ENCODE results near the gene CPD. TPM values are rescaled to one million over a fixed set of nuclear protein-coding genes. Genes with fewer than 3 reads are reported as not detected.
"Not testable (repeated sequence)": the region's sequence is repeated elsewhere in the genome, so short reads cannot be mapped to it uniquely, and the experiment has no call there.

Gene CPD
- total RNA-seq, 2 experiments from 2014 or later = 19.9 to 20.6 TPM

DNA sequence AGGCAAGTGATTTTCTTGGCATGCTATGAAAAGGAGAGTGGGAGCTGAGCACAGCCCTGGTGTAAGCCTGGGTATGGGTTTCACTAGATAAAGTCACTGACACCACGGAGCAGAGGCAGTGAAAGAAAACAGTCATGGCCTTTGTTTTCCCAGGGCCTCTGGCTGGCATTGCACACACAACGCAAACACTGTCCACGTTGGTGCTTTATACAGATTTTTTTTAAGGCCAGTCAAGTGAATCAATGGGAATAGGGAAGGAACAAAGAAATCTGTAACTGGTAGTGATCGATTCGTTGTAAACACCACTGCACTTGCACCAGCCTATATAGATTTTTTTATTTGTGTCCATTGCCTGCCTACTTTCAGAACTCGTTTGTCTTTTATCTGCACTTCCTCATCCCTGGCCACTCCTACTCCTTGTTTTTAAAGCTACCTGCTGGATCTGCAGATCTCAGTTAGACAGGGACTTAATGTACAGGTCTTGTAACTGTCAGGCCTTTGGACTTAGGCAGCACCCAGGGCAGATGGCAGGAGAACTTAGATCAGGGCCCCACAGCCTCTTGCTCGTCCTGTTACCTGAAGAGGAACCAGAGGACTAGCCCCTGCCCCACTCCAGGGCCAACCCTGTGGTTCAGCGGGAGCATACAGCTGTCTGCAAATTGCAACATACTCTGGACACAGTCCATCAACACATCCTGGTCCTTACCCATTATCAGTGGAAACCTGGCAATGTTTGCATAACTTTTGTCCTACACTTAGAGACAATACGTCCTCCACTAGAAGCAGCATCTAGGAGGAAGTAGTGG, 34.2 kb upstream of the CPD start:
- H3K36me3 Mint-ChIP-seq (ENCODE audit: low read depth) = no peaks in the 10 kb centered on the region
- peaks cover 1% of the 10 kb centered on the region for H3K27me3 Mint-ChIP-seq
- H3K9me3 Mint-ChIP-seq = no peaks in the 10 kb centered on the region
- ChIA-PET CTCF (interaction anchor here (0.7 kb wide), 1 partner anchor 36 kb away, joined by 3 read pairs; no protein-coding TSS in a partner anchor), POLR2A (interaction anchor here (0.6 kb wide), 2 partner anchors 46 to 182 kb away, joined by 3 read pairs; no protein-coding TSS in a partner anchor)
- no peak overlapping the region for H3K4me3 Mint-ChIP-seq
- H3K27ac Mint-ChIP-seq = no peak overlapping the region
- DNase-seq = no peak
- H3K4me1 Mint-ChIP-seq = peaks cover 7% of the 10 kb centered on the region

DNA sequence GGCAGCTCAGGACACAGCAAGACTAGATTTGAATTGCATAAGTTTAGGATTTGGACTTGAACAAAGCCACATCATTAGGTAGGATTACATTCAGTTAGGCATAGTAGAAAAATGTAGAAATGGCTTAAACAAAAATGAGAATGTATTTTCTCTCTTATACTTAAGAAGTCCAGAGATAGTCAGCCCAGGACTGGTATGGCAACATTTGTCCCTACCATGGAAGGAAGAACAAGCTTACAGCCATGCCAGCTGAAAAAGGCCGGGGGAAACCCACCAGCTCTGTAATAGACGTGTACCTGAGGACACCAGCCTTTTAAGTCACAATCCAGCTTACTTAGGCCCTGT, 33.7 kb upstream of the CPD start:
- DNase-seq = no peak

GRCh38 chr17:30345527-30346075, 33.1 kb upstream of the CPD start:
- Mint-ChIP-seq H3K27ac (no peak overlapping the region), H3K4me3 (no peak overlapping the region), H3K9me3 (no peaks in the 10 kb centered on the region), H3K36me3 (ENCODE audit: low read depth) (no peaks in the 10 kb centered on the region), H3K4me1 (no peaks in the 10 kb centered on the region), H3K27me3 (peaks cover 2% of the 10 kb centered on the region)
- ChIA-PET POLR2A (no interaction called here), CTCF (interaction anchor here (0.6 to 1.3 kb wide), 3 partner anchors 9 to 15 kb away, joined by 4 to 6 read pairs (median 5); no protein-coding TSS in a partner anchor)
- DNase-seq = no peak

More for the DNA sequence above, 33.7 kb upstream of the CPD start:
- H3K36me3 Mint-ChIP-seq (ENCODE audit: low read depth) = no peaks in the 10 kb centered on the region
- peaks cover 2% of the 10 kb centered on the region for H3K27me3 Mint-ChIP-seq
- no peak overlapping the region for H3K4me3 Mint-ChIP-seq
- H3K9me3 Mint-ChIP-seq = no peaks in the 10 kb centered on the region
- POLR2A ChIA-PET = interaction anchor here (0.6 kb wide), 2 partner anchors 45 to 183 kb away, joined by 3 read pairs; no protein-coding TSS in a partner anchor
- H3K27ac Mint-ChIP-seq = no peak overlapping the region
- peaks cover 4% of the 10 kb centered on the region for H3K4me1 Mint-ChIP-seq
- CTCF ChIA-PET = interaction anchor here (0.6 to 1.3 kb wide), 4 partner anchors 9 to 36 kb away, joined by 3 to 6 read pairs (median 4); no protein-coding TSS in a partner anchor

DNA sequence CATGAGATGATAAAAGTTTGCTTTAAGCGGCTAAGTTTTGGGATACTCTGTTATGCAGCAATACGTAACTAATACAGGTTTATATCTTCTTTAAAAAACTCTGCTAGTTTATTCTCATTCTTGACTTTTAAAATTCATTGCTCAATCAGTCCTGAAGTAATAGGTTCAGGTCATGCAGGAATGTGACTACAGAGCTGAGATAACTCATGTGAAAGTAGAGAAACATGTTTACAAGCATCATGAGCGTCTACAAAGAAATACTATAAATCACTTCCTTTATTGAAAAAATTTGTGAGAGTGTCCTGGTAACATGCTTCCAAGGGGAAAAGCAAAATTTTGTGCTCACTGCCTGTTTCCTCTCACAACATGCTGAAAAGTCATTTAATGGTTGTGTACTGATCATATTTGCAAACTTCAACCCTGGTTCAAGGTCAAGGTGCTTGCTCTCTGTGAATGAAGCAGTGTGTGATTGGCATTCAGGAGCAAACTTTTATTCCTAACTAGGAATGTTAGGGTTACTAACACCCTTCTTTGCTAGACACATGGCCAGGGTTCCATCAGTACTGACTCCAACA, 32.4 kb upstream of the CPD start:
- DNase-seq = no peak
- Mint-ChIP-seq H3K36me3 (ENCODE audit: low read depth) (no peaks in the 10 kb centered on the region), H3K9me3 (no peaks in the 10 kb centered on the region), H3K4me1 (no peaks in the 10 kb centered on the region), H3K27me3 (peaks cover 2% of the 10 kb centered on the region), H3K27ac (no peak overlapping the region), H3K4me3 (no peak overlapping the region)
- POLR2A ChIA-PET = no interaction called here
- CTCF ChIA-PET = interaction anchor here (1.0 to 1.6 kb wide), 4 partner anchors 8 to 24 kb away, joined by 3 to 6 read pairs (median 4); no protein-coding TSS in a partner anchor

GRCh38 chr17:30347488-30347887, 31.2 kb upstream of the CPD start:
- no peak for DNase-seq
- H3K27me3 Mint-ChIP-seq = peaks cover 2% of the 10 kb centered on the region

DNA sequence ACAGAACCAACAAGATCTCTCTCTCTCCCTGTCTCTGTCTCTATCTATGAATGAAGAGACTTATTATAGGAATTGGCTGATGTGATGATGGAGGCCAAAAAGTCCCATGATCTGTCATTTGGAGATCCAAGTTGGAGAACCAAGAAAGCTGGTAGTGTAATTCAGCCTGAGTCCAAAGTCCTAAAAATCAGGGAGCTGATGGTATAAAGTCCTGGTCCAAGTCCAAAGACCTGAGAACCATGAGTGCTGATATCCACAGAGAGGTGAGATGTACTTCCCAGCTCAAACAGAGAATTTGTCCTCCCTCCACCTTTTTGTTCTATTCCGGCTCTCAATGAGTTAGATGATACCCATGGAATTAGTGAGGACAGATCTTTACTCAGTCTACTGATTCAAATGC, 29.5 kb upstream of the CPD start:
- H3K4me1 Mint-ChIP-seq = no peaks in the 10 kb centered on the region
- H3K36me3 Mint-ChIP-seq (ENCODE audit: low read depth) = no peaks in the 10 kb centered on the region
- CTCF ChIA-PET = interaction anchor here (1.1 to 1.2 kb wide), 3 partner anchors 8 to 31 kb away, joined by 3 to 4 read pairs (median 3); no protein-coding TSS in a partner anchor
- H3K27ac Mint-ChIP-seq = no peak overlapping the region
- peaks cover 2% of the 10 kb centered on the region for H3K27me3 Mint-ChIP-seq
- POLR2A ChIA-PET = no interaction called here
- no peaks in the 10 kb centered on the region for H3K9me3 Mint-ChIP-seq
- no peak overlapping the region for H3K4me3 Mint-ChIP-seq
- no peak for DNase-seq

More at GRCh38 chr17:30347488-30347887, 31.2 kb upstream of the CPD start:
- Mint-ChIP-seq H3K4me1 (no peaks in the 10 kb centered on the region), H3K27ac (no peak overlapping the region), H3K9me3 (no peaks in the 10 kb centered on the region), H3K36me3 (ENCODE audit: low read depth) (no peaks in the 10 kb centered on the region), H3K4me3 (no peak overlapping the region)
- ChIA-PET CTCF (interaction anchor here (1.0 to 1.6 kb wide), 2 partner anchors 9 to 23 kb away, joined by 3 to 4 read pairs; no protein-coding TSS in a partner anchor), POLR2A (no interaction called here)

DNA sequence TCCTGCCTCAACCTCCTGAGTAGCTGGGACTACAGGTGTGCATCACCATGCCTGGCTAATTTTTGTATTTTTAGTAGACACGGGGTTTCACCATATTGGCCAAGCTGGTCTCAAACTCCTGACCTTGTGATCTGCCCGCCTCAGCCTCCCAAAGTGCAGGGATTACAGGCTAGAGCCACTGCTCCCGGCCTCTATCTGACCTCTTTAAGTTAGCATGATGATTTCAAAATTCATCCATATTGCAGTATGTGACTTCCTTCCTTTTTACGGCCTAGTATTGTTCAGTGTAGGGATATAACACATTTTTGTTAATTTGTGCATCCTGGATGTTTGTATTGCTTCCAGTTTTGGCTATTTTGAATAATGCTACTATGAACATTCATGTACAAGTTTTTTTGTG, 27.5 kb upstream of the CPD start:
- DNase-seq; H3K27ac Mint-ChIP-seq; H3K9me3 Mint-ChIP-seq; POLR2A ChIA-PET; H3K36me3 Mint-ChIP-seq (ENCODE audit: low read depth); H3K4me1 Mint-ChIP-seq; H3K4me3 Mint-ChIP-seq; CTCF ChIA-PET; H3K27me3 Mint-ChIP-seq: not testable (repeated sequence)

DNA sequence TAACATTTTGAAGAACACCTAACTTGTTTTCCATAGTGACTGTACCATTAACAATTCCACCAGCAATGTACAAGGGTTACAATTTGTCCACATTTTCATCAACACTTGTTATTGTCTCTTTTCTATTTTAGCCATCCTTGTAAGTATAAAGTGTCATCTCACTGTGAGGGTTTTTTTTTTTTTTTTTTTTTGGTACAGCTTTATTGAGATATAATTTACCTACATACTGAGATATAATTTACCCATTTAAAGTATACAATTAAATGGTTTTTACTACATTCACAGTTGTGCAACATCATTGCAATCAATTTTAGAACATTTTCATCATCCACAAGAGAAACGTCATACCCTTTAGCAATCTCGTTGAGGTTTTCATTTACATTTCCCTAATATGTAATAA, 27.0 kb upstream of the CPD start:
- Mint-ChIP-seq H3K36me3 (ENCODE audit: low read depth) (no peaks in the 10 kb centered on the region), H3K9me3 (no peaks in the 10 kb centered on the region), H3K4me3 (no peak overlapping the region), H3K27ac (no peak overlapping the region), H3K4me1 (peaks cover 4% of the 10 kb centered on the region), H3K27me3 (peaks cover 2% of the 10 kb centered on the region)
- no peak for DNase-seq
- ChIA-PET CTCF (no interaction called here), POLR2A (no interaction called here)

GRCh38 chr17:30352240-30352814, 26.4 kb upstream of the CPD start:
- Mint-ChIP-seq H3K36me3 (ENCODE audit: low read depth) (no peaks in the 10 kb centered on the region), H3K4me3 (no peak overlapping the region), H3K9me3 (no peaks in the 10 kb centered on the region), H3K4me1 (peaks cover 4% of the 10 kb centered on the region), H3K27me3 (peaks cover 2% of the 10 kb centered on the region), H3K27ac (no peak overlapping the region)
- CTCF ChIA-PET = no interaction called here
- POLR2A ChIA-PET = no interaction called here
- no peak for DNase-seq

- Mint-ChIP-seq H3K9me3 (no peaks in the 10 kb centered on the region), H3K27ac (no peak overlapping the region), H3K27me3 (no peaks in the 10 kb centered on the region), H3K36me3 (ENCODE audit: low read depth) (no peaks in the 10 kb centered on the region), H3K4me3 (no peak overlapping the region), H3K4me1 (peaks cover 4% of the 10 kb centered on the region)
- DNase-seq = no peak
- ChIA-PET POLR2A (no interaction called here), CTCF (interaction anchor here (0.6 to 2.1 kb wide), 4 partner anchors 9 to 203 kb away, joined by 3 to 6 read pairs (median 4); no protein-coding TSS in a partner anchor)
These were observed 24.0 kb upstream of the CPD start for GRCh38 chr17:30354701-30355100.

DNA sequence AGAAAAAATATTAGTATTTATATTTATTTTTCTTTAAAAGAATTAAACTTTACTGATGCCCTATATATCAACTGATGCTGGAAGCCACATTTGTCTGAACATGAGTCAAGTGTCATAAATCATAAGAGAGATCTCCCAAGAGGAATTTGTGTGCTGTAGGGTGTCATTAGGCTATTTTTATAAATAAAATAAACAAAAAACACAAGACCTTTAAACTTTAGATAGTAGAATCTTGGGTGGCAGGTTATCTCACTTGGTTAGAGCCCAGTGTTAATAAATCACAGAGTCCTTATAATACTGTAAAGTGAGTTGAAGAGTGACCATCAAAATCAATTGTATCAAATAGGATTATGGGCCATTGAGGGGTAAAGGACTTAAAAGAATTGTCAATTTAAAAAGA, 21.3 kb upstream of the CPD start:
- Mint-ChIP-seq H3K36me3 (ENCODE audit: low read depth) (peaks cover 4% of the 10 kb centered on the region), H3K4me3 (no peak overlapping the region), H3K9me3 (peaks cover 14% of the 10 kb centered on the region), H3K4me1 (peaks cover 5% of the 10 kb centered on the region), H3K27ac (no peak overlapping the region), H3K27me3 (no peaks in the 10 kb centered on the region)
- ChIA-PET CTCF (interaction anchor here (1.5 to 1.8 kb wide), 3 partner anchors 15 to 233 kb away, joined by 4 to 6 read pairs (median 5); no protein-coding TSS in a partner anchor), POLR2A (no interaction called here)
- no peak for DNase-seq

- H3K4me3 Mint-ChIP-seq = no peak overlapping the region
- ChIA-PET CTCF (interaction anchor here (0.6 kb wide), 1 partner anchor 30 kb away, joined by 3 read pairs; no protein-coding TSS in a partner anchor), POLR2A (interaction anchor here (0.6 kb wide), 1 partner anchor 326 kb away, joined by 3 read pairs; no protein-coding TSS in a partner anchor)
- DNase-seq = no peak
- peaks cover 11% of the 10 kb centered on the region for H3K4me1 Mint-ChIP-seq
- no peaks in the 10 kb centered on the region for H3K27me3 Mint-ChIP-seq
- no peak overlapping the region for H3K27ac Mint-ChIP-seq
- peaks cover 16% of the 10 kb centered on the region for H3K9me3 Mint-ChIP-seq
- H3K36me3 Mint-ChIP-seq (ENCODE audit: low read depth) = peaks cover 6% of the 10 kb centered on the region
These were observed 20.5 kb upstream of the CPD start for GRCh38 chr17:30358055-30358760.
